Fibroblast of mammary gland (primary cell): ENCODE results near the gene GUCY2F.

ENCODE experiments used
- DNase-seq: peaks from one replicate; pipeline ENCODE4 v3.0.0-alpha.2; 2010; ENCODE audit warnings: low read depth
- H3K4me3 ChIP-seq: 2 replicates; pipeline ENCODE4 v1.5.1; 2011; ENCODE audit warnings: low read depth, mild to moderate bottlenecking, low read length, moderate library complexity; ENCODE audit not compliant: control insufficient read depth
- CTCF ChIP-seq: conservative IDR thresholded peaks from 2 replicates; pipeline ENCODE4 v1.5.1; 2011; ENCODE audit warnings: low read depth, low read length, inconsistent platforms; ENCODE audit not compliant: control insufficient read depth, insufficient read depth

Gene GUCY2F

GRCh38 chrX:109343671-109344070 is 138.2 kb downstream of the GUCY2F start:
- no peak for DNase-seq
- TF ChIP-seq CTCF, result no peak
- H3K4me3 ChIP-seq, result no peak overlapping the region

- no peak for TF ChIP-seq CTCF
- DNase-seq, result no peak
These were observed 145.7 kb downstream of the GUCY2F start for GRCh38 chrX:109336141-109336540.

GRCh38 chrX:109327251-109327650 is 154.6 kb downstream of the GUCY2F start:
- H3K4me3 ChIP-seq, result no peak overlapping the region
- DNase-seq, result no peak

More at GRCh38 chrX:109336141-109336540, 145.7 kb downstream of the GUCY2F start:
- H3K4me3 ChIP-seq, result no peak overlapping the region

More at GRCh38 chrX:109327251-109327650, 154.6 kb downstream of the GUCY2F start:
- TF ChIP-seq CTCF, result no peak
